GM23338 (cell line): ENCODE data around the gene CACHD1. TPM values are rescaled to one million over a fixed set of nuclear protein-coding genes. Genes with fewer than 3 reads are reported as not detected.
A peak's percentile ranks its signal among the peaks of the same experiment; 100 is the strongest.

Experiments
- ATAC-seq: fragments of 200-7000 bp; cut with Tn5 transposase; 3 replicates; pipeline ENCODE4 v1.9.1; 2020
- DNase-seq: peaks from one replicate; pipeline ENCODE4 v3.0.0-alpha.2; 2015; ENCODE audit warnings: low spot score
- H2AFZ ChIP-seq: fragments of 200-600 bp; sonication (generic); 2 replicates; pipeline ENCODE4 v1.8.0; 2016; ENCODE audit warnings: antibody characterized with exemption, mild to moderate bottlenecking, moderate library complexity
- H3F3A ChIP-seq: fragments of 200-600 bp; sonication (generic); replicated peaks from 2 replicates; pipeline ENCODE4 v1.8.0; 2017; ENCODE audit warnings: antibody characterized with exemption, mixed run types, low read depth
- H3K27ac ChIP-seq: fragments of 200-600 bp; sonication (generic); 2 replicates; pipeline ENCODE4 v1.6.1; 2016; ENCODE audit warnings: low read depth
- H3K27me3 ChIP-seq: fragments of 200-600 bp; sonication (generic); 2 replicates; pipeline ENCODE4 v1.8.0; 2016; ENCODE audit warnings: mild to moderate bottlenecking, mixed run types, moderate library complexity; ENCODE audit not compliant: insufficient read depth
- H3K36me3 ChIP-seq: fragments of 200-600 bp; sonication (generic); 2 replicates; pipeline ENCODE4 v1.8.0; 2016; ENCODE audit warnings: mild to moderate bottlenecking; ENCODE audit not compliant: insufficient read depth
- H3K4me1 ChIP-seq: fragments of 200-600 bp; sonication (generic); 2 replicates; pipeline ENCODE4 v1.8.0; 2016; ENCODE audit warnings: mild to moderate bottlenecking, moderate library complexity; ENCODE audit not compliant: insufficient read depth
- H3K4me2 ChIP-seq: fragments of 200-600 bp; sonication (generic); 2 replicates; pipeline ENCODE4 v1.7.1; 2017; ENCODE audit warnings: mixed run types
- H3K4me3 ChIP-seq: fragments of 200-600 bp; sonication (generic); 2 replicates; pipeline ENCODE4 v1.6.1; 2016; ENCODE audit warnings: mixed run types
- H3K79me2 ChIP-seq: fragments of 200-600 bp; sonication (generic); replicated peaks from 2 replicates; pipeline ENCODE4 v1.8.0; 2017; ENCODE audit warnings: mild to moderate bottlenecking; ENCODE audit not compliant: insufficient read depth
- H3K9me2 ChIP-seq: fragments of 200-600 bp; sonication (generic); 2 replicates; pipeline ENCODE4 v1.8.0; 2017; ENCODE audit not compliant: insufficient read depth
- H4K20me1 ChIP-seq: fragments of 200-600 bp; sonication (generic); replicated peaks from 2 replicates; pipeline ENCODE4 v1.8.0; 2017; ENCODE audit warnings: mild to moderate bottlenecking; ENCODE audit not compliant: insufficient read depth
- H3K27ac Mint-ChIP-seq: 2 replicates; pipeline ENCODE4 v1.8.0; 2020; ENCODE audit warnings: inconsistent platforms, mild to moderate bottlenecking, moderate library complexity, mixed read lengths
- H3K27me3 Mint-ChIP-seq: 3 replicates; pipeline ENCODE4 v1.8.0; 2022; ENCODE audit warnings: low read depth, mild to moderate bottlenecking, moderate library complexity, mixed read lengths, inconsistent platforms; ENCODE audit not compliant: insufficient read depth, poor library complexity
- H3K36me3 Mint-ChIP-seq: 3 replicates; pipeline ENCODE4 v1.8.0; 2021; ENCODE audit warnings: low read depth, mild to moderate bottlenecking, inconsistent platforms, moderate library complexity, mixed read lengths
- H3K4me1 Mint-ChIP-seq: 3 replicates; pipeline ENCODE4 v1.8.0; 2020; ENCODE audit warnings: mild to moderate bottlenecking, inconsistent platforms, mixed read lengths
- H3K4me3 Mint-ChIP-seq: 3 replicates; pipeline ENCODE4 v1.8.0; 2021; ENCODE audit warnings: moderate library complexity, mild to moderate bottlenecking, inconsistent platforms, mixed read lengths
- H3K9me3 Mint-ChIP-seq: 3 replicates; pipeline ENCODE4 v1.8.0; 2020; ENCODE audit warnings: moderate library complexity, mild to moderate bottlenecking, inconsistent platforms, mixed read lengths
- CREB1 ChIP-seq: fragments of 250-450 bp; sonication (Bioruptor Pico); IDR thresholded peaks from 2 replicates; pipeline ENCODE4 v1.5.0; 2020; ENCODE audit warnings: low read depth, mild to moderate bottlenecking, moderate library complexity
- EZH2phosphoT487 ChIP-seq: fragments of 200-600 bp; sonication (generic); IDR thresholded peaks from one replicate; pipeline ENCODE4 v1.8.1; 2018; ENCODE audit warnings: antibody characterized with exemption; ENCODE audit not compliant: unreplicated experiment
- NANOG ChIP-seq: IDR thresholded peaks from 2 replicates; pipeline ENCODE4 v1.6.1; 2016; ENCODE audit warnings: antibody characterized with exemption, borderline replicate concordance
- POLR2AphosphoS5 ChIP-seq: IDR thresholded peaks from 2 replicates; pipeline ENCODE4 v1.6.1; 2016; ENCODE audit warnings: antibody characterized with exemption, low read depth
- STAT1 ChIP-seq: IDR thresholded peaks from one replicate; pipeline ENCODE4 v1.6.1; 2016; ENCODE audit warnings: antibody characterized with exemption; ENCODE audit not compliant: unreplicated experiment
- ZNF114 ChIP-seq: fragments of 250-450 bp; sonication (Bioruptor Pico); IDR thresholded peaks from 2 replicates; pipeline ENCODE4 v1.5.0; 2020; ENCODE audit warnings: mild to moderate bottlenecking, moderate library complexity
- ZNF331 ChIP-seq: fragments of 250-450 bp; sonication (Bioruptor Pico); IDR thresholded peaks from 2 replicates; pipeline ENCODE4 v1.5.0; 2020; ENCODE audit warnings: low read depth, mild to moderate bottlenecking, moderate library complexity
- polyA plus RNA-seq: library from polyadenylated mRNA; unstranded; fragments of >200 nt; fragmentation: Nextera tagmentation; extraction: Ambion mirVana; gene quantifications from 2 replicates; pipeline ENCODE4 v1.2.1, GENCODE V29; 2016
- total RNA-seq: library from RNA; depleted of rRNA; stranded (reverse); fragments of >200 nt; shearing (Covaris generic); gene quantifications from 2 replicates; pipeline ENCODE4 v1.2.3, GENCODE V29; 2014
- TF ChIP-seq, protein P1 (sequence below): fragments of 250-450 bp; sonication (Bioruptor Pico); IDR thresholded peaks from 2 replicates; pipeline ENCODE4 v1.5.0; 2020; ENCODE audit warnings: mild to moderate bottlenecking, moderate library complexity

The CACHD1 gene
- total and polyA plus RNA-seq, 2 experiments from 2014 or later: 12.6 to 43.7 TPM

DNA sequence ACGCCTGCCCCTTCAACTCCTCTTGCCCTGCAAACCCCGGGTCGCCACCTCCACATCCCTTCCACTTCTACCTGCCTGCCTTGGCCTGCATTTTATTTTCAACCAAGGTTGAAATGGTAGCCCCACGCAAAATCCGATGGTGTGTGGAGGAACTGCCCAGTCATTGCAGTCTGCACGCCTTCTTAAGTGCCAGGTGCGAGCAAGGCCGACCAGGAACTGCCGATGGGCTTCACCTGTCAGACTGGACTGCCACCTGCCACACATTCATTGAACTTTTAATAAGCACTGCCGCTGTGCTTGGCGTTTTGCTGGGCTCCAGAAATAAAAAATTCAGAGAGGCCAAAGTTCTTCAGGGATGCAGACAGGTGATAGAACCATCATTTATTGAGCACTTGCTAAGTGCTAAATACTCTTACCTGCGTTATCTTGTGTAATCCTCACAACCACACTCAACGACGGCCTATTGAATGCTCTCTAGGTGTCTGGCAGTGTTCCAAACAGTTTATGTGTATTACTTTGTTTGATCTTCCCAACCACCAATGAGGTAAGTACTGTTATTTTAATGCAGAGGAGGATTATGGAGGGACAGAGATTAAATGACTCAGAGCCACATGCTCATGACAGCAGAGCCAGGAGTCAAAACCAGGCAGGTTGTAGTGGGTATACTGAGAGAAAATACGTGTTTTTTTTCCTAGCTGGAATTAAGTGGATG is 36.2 kb downstream of the CACHD1 start:
- DNase-seq: no peak
- H3K4me2 ChIP-seq: peak overlapping the region; percentile 79
- no peak overlapping the region for H2AFZ ChIP-seq

DNA sequence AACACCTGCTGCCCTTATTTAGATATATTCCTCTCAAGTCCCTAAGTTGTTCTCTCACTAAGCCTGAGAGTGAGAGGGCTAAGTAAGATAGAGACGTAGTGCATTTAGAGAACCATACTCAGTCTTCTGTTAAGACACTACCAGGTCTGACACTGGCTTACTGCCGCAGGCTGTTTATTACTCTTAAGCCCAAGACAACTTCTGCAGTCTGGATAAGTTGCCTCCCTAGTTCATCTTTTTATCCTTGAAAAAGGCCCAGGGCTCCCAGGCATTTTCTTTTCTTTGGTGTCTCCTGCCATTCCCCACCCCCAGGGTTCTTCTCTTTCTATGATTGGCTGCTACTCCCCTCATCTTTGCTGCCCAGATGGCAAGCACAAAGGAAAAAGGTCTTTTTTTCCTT is 38.7 kb downstream of the CACHD1 start:
- Histone ChIP-seq H3K27me3 (peaks cover 41% of the 10 kb centered on the region), H3K79me2 (peaks cover 91% of the 10 kb centered on the region), H3K9me2 (no peaks in the 10 kb centered on the region), H4K20me1 (peaks cover 72% of the 10 kb centered on the region), H3K4me2 (peak overlapping the region; percentile 79), H3K4me3 (no peak overlapping the region; the same call in 1 of the 2 replicates), H2AFZ (no peak overlapping the region), H3K4me1 (peaks cover 80% of the 10 kb centered on the region), H3K27ac (no peak overlapping the region), H3F3A (0 out of 2 replicates have a peak, but pooled peaks cover 6% of the 10 kb centered on the region), H3K36me3 (no peaks in the 10 kb centered on the region)
- TF ChIP-seq NANOG (no peak), POLR2AphosphoS5 (peak; percentile 71), ZNF331 (no peak), STAT1 (no peak), ZNF114 (no peak), CREB1 (CRISPR knock-in tag) (no peak)
- TF ChIP-seq, protein P1, sequence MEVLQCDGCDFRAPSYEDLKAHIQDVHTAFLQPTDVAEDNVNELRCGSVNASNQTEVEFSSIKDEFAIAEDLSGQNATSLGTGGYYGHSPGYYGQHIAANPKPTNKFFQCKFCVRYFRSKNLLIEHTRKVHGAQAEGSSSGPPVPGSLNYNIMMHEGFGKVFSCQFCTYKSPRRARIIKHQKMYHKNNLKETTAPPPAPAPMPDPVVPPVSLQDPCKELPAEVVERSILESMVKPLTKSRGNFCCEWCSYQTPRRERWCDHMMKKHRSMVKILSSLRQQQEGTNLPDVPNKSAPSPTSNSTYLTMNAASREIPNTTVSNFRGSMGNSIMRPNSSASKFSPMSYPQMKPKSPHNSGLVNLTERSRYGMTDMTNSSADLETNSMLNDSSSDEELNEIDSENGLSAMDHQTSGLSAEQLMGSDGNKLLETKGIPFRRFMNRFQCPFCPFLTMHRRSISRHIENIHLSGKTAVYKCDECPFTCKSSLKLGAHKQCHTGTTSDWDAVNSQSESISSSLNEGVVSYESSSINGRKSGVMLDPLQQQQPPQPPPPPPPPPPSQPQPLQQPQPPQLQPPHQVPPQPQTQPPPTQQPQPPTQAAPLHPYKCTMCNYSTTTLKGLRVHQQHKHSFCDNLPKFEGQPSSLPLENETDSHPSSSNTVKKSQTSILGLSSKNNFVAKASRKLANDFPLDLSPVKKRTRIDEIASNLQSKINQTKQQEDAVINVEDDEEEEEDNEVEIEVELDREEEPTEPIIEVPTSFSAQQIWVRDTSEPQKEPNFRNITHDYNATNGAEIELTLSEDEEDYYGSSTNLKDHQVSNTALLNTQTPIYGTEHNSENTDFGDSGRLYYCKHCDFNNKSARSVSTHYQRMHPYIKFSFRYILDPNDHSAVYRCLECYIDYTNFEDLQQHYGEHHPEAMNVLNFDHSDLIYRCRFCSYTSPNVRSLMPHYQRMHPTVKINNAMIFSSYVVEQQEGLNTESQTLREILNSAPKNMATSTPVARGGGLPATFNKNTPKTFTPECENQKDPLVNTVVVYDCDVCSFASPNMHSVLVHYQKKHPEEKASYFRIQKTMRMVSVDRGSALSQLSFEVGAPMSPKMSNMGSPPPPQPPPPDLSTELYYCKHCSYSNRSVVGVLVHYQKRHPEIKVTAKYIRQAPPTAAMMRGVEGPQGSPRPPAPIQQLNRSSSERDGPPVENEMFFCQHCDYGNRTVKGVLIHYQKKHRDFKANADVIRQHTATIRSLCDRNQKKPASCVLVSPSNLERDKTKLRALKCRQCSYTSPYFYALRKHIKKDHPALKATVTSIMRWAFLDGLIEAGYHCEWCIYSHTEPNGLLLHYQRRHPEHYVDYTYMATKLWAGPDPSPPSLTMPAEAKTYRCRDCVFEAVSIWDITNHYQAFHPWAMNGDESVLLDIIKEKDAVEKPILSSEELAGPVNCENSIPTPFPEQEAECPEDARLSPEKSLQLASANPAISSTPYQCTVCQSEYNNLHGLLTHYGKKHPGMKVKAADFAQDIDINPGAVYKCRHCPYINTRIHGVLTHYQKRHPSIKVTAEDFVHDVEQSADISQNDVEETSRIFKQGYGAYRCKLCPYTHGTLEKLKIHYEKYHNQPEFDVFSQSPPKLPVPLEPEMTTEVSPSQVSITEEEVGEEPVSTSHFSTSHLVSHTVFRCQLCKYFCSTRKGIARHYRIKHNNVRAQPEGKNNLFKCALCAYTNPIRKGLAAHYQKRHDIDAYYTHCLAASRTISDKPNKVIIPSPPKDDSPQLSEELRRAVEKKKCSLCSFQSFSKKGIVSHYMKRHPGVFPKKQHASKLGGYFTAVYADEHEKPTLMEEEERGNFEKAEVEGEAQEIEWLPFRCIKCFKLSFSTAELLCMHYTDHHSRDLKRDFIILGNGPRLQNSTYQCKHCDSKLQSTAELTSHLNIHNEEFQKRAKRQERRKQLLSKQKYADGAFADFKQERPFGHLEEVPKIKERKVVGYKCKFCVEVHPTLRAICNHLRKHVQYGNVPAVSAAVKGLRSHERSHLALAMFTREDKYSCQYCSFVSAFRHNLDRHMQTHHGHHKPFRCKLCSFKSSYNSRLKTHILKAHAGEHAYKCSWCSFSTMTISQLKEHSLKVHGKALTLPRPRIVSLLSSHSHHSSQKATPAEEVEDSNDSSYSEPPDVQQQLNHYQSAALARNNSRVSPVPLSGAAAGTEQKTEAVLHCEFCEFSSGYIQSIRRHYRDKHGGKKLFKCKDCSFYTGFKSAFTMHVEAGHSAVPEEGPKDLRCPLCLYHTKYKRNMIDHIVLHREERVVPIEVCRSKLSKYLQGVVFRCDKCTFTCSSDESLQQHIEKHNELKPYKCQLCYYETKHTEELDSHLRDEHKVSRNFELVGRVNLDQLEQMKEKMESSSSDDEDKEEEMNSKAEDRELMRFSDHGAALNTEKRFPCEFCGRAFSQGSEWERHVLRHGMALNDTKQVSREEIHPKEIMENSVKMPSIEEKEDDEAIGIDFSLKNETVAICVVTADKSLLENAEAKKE: no peak
- no peak for DNase-seq
- Mint-ChIP-seq H3K4me1 (peaks cover 82% of the 10 kb centered on the region), H3K27ac (no peak overlapping the region), H3K36me3 (no peaks in the 10 kb centered on the region; the same call in 2 of the 3 replicates), H3K27me3 (peaks cover 11% of the 10 kb centered on the region), H3K9me3 (no peaks in the 10 kb centered on the region), H3K4me3 (no peak overlapping the region; the same call in 2 of the 3 replicates)
- no peak for ATAC-seq

More for the DNA sequence above, 36.2 kb downstream of the CACHD1 start:
- H3K27ac Mint-ChIP-seq: peak overlapping the region; percentile 90
- Histone ChIP-seq H3K4me3 (peak overlapping the region; percentile 56), H3K4me1 (peaks cover 86% of the 10 kb centered on the region), H3K9me2 (no peaks in the 10 kb centered on the region), H3K79me2 (peaks cover 89% of the 10 kb centered on the region), H3K36me3 (no peaks in the 10 kb centered on the region), H3K27ac (no peak overlapping the region), H3F3A (0 out of 2 replicates have a peak, but pooled peaks cover 6% of the 10 kb centered on the region), H3K27me3 (peaks cover 41% of the 10 kb centered on the region), H4K20me1 (peaks cover 53% of the 10 kb centered on the region)
- H3K9me3 Mint-ChIP-seq: no peaks in the 10 kb centered on the region
- peak; percentile 6 for ATAC-seq
- H3K27me3 Mint-ChIP-seq: peaks cover 11% of the 10 kb centered on the region
- peaks cover 90% of the 10 kb centered on the region for H3K4me1 Mint-ChIP-seq
- peak overlapping the region; percentile 68 for H3K4me3 Mint-ChIP-seq
- no peaks in the 10 kb centered on the region; the same call in 2 of the 3 replicates for H3K36me3 Mint-ChIP-seq
- TF ChIP-seq EZH2phosphoT487: no peak
